GM19438 (cell line): ENCODE results near the gene SH3BP1.
"Not testable (repeated sequence)": the region's sequence is repeated elsewhere in the genome, so short reads cannot be mapped to it uniquely, and the experiment has no call there.

ENCODE experiments used
- ATAC-seq: cut with Tn5 transposase; IDR thresholded peaks from one replicate; pipeline ENCODE4 v1.9.1; 2021; ENCODE audit warnings: low read depth; ENCODE audit not compliant: unreplicated experiment

The SH3BP1 gene

GRCh38 chr22:37675930-37676735, 36.7 kb downstream of the SH3BP1 start:
- ATAC-seq = no peak

- no peak for ATAC-seq
Measured at GRCh38 chr22:37676736-37677492, 37.4 kb downstream of the SH3BP1 start.

- no peak for ATAC-seq
Measured at GRCh38 chr22:37677493-37677974, 38.1 kb downstream of the SH3BP1 start.

GRCh38 chr22:37678372-37678771, 38.9 kb downstream of the SH3BP1 start:
- no peak for ATAC-seq

- no peak for ATAC-seq
Measured at GRCh38 chr22:37679670-37680069, 40.2 kb downstream of the SH3BP1 start.

- ATAC-seq = no peak
Measured at GRCh38 chr22:37680191-37680851, 40.9 kb downstream of the SH3BP1 start.

GRCh38 chr22:37681001-37681424, 41.5 kb downstream of the SH3BP1 start:
- no peak for ATAC-seq

GRCh38 chr22:37681556-37682049, 42.1 kb downstream of the SH3BP1 start:
- ATAC-seq = no peak

- no peak for ATAC-seq
Measured at GRCh38 chr22:37684803-37685615, 45.5 kb downstream of the SH3BP1 start.

- peak; percentile 78 for ATAC-seq
Measured at GRCh38 chr22:37686002-37686982, 46.8 kb downstream of the SH3BP1 start, which contains the start of gene NOL12. TSS of gene NOL12 (plus strand) at chr22:37686343. CDS start at chr22:37686393, 50 bp downstream.

- no peak for ATAC-seq
Measured at GRCh38 chr22:37690407-37690806, 50.9 kb downstream of the SH3BP1 start.

- ATAC-seq = no peak
Measured at GRCh38 chr22:37690901-37691504, 51.5 kb downstream of the SH3BP1 start.

GRCh38 chr22:37692627-37693285, 53.3 kb downstream of the SH3BP1 start:
- no peak for ATAC-seq

- not testable (repeated sequence) for ATAC-seq
Measured at GRCh38 chr22:37694131-37694530, 54.7 kb downstream of the SH3BP1 start.

GRCh38 chr22:37696260-37696656, 56.8 kb downstream of the SH3BP1 start:
- not testable (repeated sequence) for ATAC-seq

- ATAC-seq = peak; percentile 99
Measured at GRCh38 chr22:37696657-37697537, 57.4 kb downstream of the SH3BP1 start, which contains the start of gene TRIOBP. TSS of gene TRIOBP (plus strand) at chr22:37697048. CDS start at chr22:37701366, 4,318 bp downstream.

GRCh38 chr22:37697538-37697835, 58.0 kb downstream of the SH3BP1 start:
- ATAC-seq = no peak
